MCF 10A (cell line): ENCODE results near the gene TAOK1. TPM values are rescaled to one million over a fixed set of nuclear protein-coding genes. Genes with fewer than 3 reads are reported as not detected.

ENCODE experiments used
- BruUV-seq: library from RNA; stranded (reverse); fragments of 400-500 nt; replicated peaks from 2 replicates; lab custom pipeline; 2021; lab: Mats Ljungman, UMichigan
- CTCF ChIA-PET: fragments of 300-600 bp; sonication (Branson Sonifier 250); formaldehyde crosslinking; extraction: SDS; loops from one replicate; lab custom pipeline; 2021; ENCODE audit warnings: antibody characterized with exemption, inconsistent platforms; lab: Yijun Ruan, JAX
- POLR2A ChIA-PET: fragments of 300-600, 350-650 bp; sonication (Branson Sonifier 250); formaldehyde crosslinking; extraction: SDS; loops from one replicate; lab custom pipeline; 2020; ENCODE audit warnings: antibody characterized with exemption, inconsistent platforms; lab: Yijun Ruan, JAX
- DNase-seq: peaks from one replicate; pipeline ENCODE4 v3.0.0-alpha.2; 2018; ENCODE audit not compliant: unreplicated experiment
- H3K27ac Mint-ChIP-seq: one replicate; pipeline ENCODE4 v1.8.0; 2022; ENCODE audit warnings: mild to moderate bottlenecking, low read depth, mixed read lengths; ENCODE audit not compliant: unreplicated experiment
- H3K27me3 Mint-ChIP-seq: one replicate; pipeline ENCODE4 v1.8.0; 2022; ENCODE audit warnings: mixed read lengths; ENCODE audit not compliant: insufficient read depth, unreplicated experiment
- H3K36me3 Mint-ChIP-seq: one replicate; pipeline ENCODE4 v1.8.0; 2022; ENCODE audit warnings: mild to moderate bottlenecking, moderate library complexity, mixed read lengths; ENCODE audit not compliant: insufficient read depth, unreplicated experiment
- H3K4me1 Mint-ChIP-seq: one replicate; pipeline ENCODE4 v1.8.0; 2022; ENCODE audit warnings: mixed read lengths; ENCODE audit not compliant: insufficient read depth, unreplicated experiment
- H3K4me3 Mint-ChIP-seq: one replicate; pipeline ENCODE4 v1.8.0; 2022; ENCODE audit warnings: mild to moderate bottlenecking, moderate library complexity, mixed read lengths; ENCODE audit not compliant: unreplicated experiment
- H3K9me3 Mint-ChIP-seq: one replicate; pipeline ENCODE4 v1.8.0; 2022; ENCODE audit warnings: mixed read lengths; ENCODE audit not compliant: unreplicated experiment
- CTCF ChIP-seq: fragments of 200-600 bp; IDR thresholded peaks from one replicate; pipeline ENCODE4 v1.8.0; 2022; ENCODE audit warnings: antibody characterized with exemption, mild to moderate bottlenecking; ENCODE audit not compliant: unreplicated experiment
- intact Hi-C: fragments of 100-400 bp; cut with micrococcal nuclease; formaldehyde crosslinking; loops from 2 replicates; pipeline ENCODE4 v1.14.1; 2022
- total RNA-seq: library from RNA; stranded (reverse); gene quantifications from 2 replicates; pipeline ENCODE4 v1.2.3, GENCODE V29; 2022

The TAOK1 gene
- total RNA-seq, 1 experiment from 2014 or later = 68.7 TPM

DNA sequence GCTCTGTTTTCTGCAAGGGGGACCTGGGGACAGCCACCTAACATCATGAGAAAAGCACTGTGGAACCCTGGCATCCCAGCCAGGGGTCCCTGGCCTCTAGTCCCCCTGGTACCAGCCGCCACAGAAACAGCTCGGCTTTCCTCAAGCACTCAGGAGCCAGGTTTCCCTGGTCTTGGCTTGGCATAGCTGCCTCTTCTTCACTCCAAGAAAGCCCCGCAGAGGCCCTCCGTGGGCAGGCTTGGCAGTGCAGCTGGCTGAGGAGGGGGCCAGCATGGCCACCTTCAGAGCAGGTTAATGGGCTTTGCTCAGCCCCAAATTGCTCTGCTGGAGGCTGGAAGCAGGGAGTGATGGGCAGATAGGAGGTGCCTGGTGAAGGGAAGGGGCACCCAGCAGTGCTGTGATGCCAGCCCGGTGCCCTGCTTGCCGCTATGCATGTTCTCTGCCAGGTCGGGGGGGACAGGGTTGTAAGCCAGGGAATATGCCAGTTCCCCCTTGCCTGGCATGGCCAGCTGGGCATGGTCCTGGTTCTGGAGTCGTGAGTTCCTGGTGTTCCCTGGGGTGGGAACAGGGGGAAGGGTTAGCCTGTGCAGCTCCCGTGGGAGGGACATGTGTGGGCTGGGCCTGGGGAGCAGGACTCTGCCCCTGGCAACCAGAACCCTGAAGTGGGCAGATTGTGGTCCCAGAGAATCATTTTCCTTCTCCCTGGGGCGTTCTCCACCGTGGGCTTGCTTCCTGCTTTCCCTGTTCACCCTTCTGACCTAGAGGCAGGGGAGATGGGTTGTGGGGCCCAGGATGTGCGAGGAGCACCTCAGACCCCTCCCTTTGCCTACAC lies 206.0 kb downstream of the TAOK1 start:
- POLR2A ChIA-PET = no interaction called here
- H3K4me3 Mint-ChIP-seq = no peak overlapping the region
- no TSS peak for BruUV-seq

DNA sequence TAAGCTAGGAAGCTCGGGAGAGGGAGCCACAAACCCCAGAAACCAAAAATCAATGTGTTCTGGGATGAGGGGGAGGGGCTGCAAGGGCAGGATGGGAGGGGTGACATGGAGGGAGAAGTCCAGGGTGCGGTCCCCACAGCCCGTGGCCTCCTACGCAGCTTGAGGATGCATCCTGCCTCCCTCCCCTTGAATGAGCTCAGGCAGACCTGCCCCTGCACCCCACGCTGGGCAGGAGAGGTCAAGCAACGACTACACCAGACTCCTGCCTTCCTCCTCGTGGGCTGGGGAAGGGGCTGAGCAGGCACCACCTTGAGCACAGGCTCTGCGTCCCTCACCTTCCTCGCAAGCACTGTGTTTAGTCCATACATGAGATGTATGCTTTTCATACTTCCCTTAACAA lies 206.6 kb downstream of the TAOK1 start:
- no TSS peak for BruUV-seq
- DNase-seq = no peak
- intact Hi-C loops = no loop called here
- CTCF ChIA-PET = interaction anchor here (0.6 to 0.7 kb wide), 2 partner anchors 16 to 17 kb away, joined by 3 to 4 read pairs; no protein-coding TSS in a partner anchor
- no peaks in the 10 kb centered on the region for H3K36me3 Mint-ChIP-seq
- no peaks in the 10 kb centered on the region for H3K4me1 Mint-ChIP-seq
- H3K27ac Mint-ChIP-seq = no peak overlapping the region
- POLR2A ChIA-PET = no interaction called here
- TF ChIP-seq CTCF = no peak
- H3K27me3 Mint-ChIP-seq = no peaks in the 10 kb centered on the region
- H3K9me3 Mint-ChIP-seq = no peaks in the 10 kb centered on the region
- H3K4me3 Mint-ChIP-seq = no peak overlapping the region

More for the DNA sequence above, 206.0 kb downstream of the TAOK1 start:
- DNase-seq = no peak
- Mint-ChIP-seq H3K9me3 (no peaks in the 10 kb centered on the region), H3K4me1 (no peaks in the 10 kb centered on the region), H3K27me3 (no peaks in the 10 kb centered on the region), H3K27ac (no peak overlapping the region), H3K36me3 (no peaks in the 10 kb centered on the region)
- CTCF ChIA-PET = no interaction called here
- no peak for TF ChIP-seq CTCF
- intact Hi-C loops = no loop called here

DNA sequence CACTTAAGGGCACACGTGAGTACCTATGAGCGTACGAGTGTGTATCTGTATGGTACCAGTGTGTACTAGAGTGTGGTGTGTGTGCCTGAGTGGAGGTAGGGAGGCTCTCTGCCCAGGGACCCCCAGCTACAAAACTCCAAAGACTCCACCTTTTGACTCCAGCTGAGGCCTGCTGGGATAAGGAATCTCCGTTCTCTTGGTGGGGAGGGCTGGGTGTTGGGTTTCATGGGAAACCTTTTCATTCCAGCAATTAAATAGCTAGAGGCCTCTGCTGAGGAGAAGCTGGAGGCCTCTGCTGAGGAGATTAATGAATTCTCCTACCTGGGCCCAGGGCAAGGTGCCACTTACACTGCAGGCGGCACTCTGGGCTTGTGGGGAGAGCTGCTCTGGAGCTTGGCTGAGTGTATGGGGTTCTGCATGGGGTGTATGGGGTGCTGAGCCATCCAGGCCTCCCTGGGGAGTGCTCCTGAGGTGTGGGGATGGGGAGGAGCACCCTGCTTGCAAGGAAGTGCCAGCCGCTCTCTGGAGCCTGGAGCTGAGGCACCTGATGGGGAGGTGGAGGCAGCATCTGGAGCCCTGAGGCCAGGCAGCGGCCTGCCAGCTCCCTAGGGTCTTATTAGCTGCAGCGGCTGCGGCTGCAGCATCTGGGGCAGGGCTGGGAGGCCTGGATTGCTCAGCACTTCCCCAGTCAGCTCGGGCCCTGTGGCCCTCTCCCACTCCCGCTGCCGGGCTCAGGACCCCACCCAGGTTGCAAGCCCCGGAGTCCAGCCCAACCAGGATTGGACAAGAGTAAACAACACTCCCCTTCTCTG lies 207.4 kb downstream of the TAOK1 start:
- TF ChIP-seq CTCF = no peak
- ChIA-PET POLR2A (no interaction called here), CTCF (interaction anchor here (0.6 to 1.2 kb wide), 5 partner anchors 16 to 265 kb away, joined by 3 to 4 read pairs (median 3); no protein-coding TSS in a partner anchor)
- DNase-seq = no peak
- intact Hi-C loops = no loop called here
- Mint-ChIP-seq H3K4me1 (no peaks in the 10 kb centered on the region), H3K36me3 (no peaks in the 10 kb centered on the region), H3K27ac (no peak overlapping the region), H3K9me3 (no peaks in the 10 kb centered on the region), H3K4me3 (no peak overlapping the region), H3K27me3 (no peaks in the 10 kb centered on the region)
- BruUV-seq = no TSS peak

Other genes with a start within 250 kb of the TAOK1 start
- gene MYO18A, start 210.0 kb upstream of the TAOK1 start, total RNA-seq = 24.0 and 24.8 TPM in 2 replicates
- gene CRYBA1, start 143.5 kb upstream of the TAOK1 start, total RNA-seq = not detected in 2 replicates
- 78.6 and 88.0 TPM in 2 replicates for gene NUFIP2, start 96.2 kb upstream of the TAOK1 start, total RNA-seq
- gene ABHD15, start 176.7 kb downstream of the TAOK1 start, total RNA-seq = 2.8 and 4.9 TPM in 2 replicates
- gene TP53I13, start 178.3 kb downstream of the TAOK1 start, total RNA-seq = 29.6 and 34.5 TPM in 2 replicates
- 49.0 and 52.6 TPM in 2 replicates for gene GIT1, start 199.3 kb downstream of the TAOK1 start, total RNA-seq
- gene ANKRD13B, start 202.8 kb downstream of the TAOK1 start, total RNA-seq = 14.4 and 17.9 TPM in 2 replicates
- 1.4 and 1.6 TPM in 2 replicates for gene CORO6, start 232.5 kb downstream of the TAOK1 start, total RNA-seq